Inflammatory macrophage treated with lipopolysaccharide for 1 hour (primary cell): Measurements from ENCODE around the gene DCLK2.

Experiments
- DNase-seq, 2 donors: peaks; one replicate each; pipeline ENCODE4 v3.0.0-alpha.2; 2020 to 2022

DCLK2 gene

DNA sequence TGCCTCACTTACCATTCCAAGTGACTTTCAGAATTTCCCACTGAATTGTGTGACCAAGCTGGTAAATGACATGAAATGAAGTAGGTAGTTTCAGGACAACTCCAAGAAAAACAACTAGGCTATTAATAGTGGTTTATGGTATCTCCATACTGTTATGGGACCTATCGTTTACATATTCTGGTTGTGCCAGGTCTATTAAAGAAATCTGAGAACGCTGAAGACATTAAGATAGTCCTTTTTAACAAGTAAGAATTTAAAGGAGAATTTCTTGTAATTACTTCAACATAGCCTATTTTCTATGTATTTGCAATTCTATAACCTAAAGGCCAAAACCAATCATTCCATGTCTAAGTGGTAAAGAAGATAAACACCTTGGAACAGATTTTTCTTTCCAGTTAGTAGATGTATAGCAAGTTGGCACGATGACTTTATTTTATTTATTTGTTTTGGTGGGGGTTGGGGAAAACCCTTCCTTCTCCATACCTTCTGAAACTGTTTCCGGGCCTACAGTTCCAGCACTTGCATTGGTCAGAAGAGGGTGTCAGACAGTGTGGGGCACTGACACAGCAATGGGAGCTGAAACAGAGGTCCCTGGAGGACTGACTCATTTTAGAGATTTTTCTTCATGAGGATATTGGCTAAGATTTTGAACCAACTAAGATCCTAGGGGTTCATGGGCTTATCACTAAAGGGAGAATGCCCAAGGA is 7.6 kb upstream of the DCLK2 start:
- no peak for DNase-seq

GRCh38 chr4:150072471-150072870 is 5.8 kb upstream of the DCLK2 start:
- no peak for DNase-seq

- DNase-seq, result peak; percentile 45 to 58
Measured at GRCh38 chr4:150072906-150073714, 5.1 kb upstream of the DCLK2 start.

GRCh38 chr4:150074064-150074463 is 4.2 kb upstream of the DCLK2 start:
- DNase-seq, result no peak

DNA sequence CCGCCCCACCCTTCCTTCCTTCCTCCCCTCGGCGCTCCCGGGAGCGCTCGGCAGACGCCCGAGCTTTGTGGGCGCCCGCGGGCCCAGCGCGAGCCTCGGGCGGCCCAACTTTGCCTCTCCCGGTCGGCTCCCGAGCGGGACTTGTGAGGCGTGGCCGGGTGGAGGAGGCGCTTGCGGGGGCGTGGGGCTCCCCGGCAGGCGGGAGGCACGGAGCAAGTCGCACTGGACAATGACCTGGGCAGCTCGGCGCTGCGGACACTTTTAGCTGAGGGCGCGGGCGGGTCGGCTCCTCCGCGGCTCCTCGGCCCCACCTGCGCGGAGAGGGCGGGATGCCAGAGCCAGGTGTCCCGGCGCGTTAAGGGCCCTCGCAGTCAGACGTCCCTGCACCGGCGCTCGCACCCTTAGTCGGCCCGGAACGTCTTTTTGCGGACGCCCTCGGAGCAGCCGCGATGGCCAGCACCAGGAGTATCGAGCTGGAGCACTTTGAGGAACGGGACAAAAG is 385 bp downstream of the DCLK2 start:
- no peak for DNase-seq

GRCh38 chr4:150079081-150079581 is 886 bp downstream of the DCLK2 start:
- peak; percentile 27 to 31 for DNase-seq

DNA sequence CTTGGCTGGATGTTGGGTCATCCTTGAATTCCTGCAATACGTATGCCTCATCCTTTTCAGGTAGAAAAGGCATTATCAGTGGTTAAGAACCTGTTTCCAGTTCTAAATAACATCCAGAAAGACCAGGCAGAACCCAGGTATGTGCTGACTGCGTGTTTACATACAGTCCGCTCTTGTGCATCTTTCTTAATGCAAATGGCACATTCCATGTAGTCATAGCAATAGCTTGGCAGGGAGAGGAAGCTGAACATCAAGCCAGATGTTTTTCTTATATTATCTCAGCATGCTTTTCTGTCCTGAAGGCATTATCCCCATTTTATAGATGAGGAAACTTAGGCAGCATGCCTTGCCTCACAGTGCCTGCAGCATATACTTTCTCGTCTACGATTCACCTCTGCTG is 2.1 kb downstream of the DCLK2 start:
- DNase-seq, result no peak

- DNase-seq, result no peak
Measured at GRCh38 chr4:150080875-150081274, 2.6 kb downstream of the DCLK2 start.

- DNase-seq, result no peak
Measured at GRCh38 chr4:150082241-150082640, 4.0 kb downstream of the DCLK2 start.

- no peak for DNase-seq
Measured at GRCh38 chr4:150087006-150087405, 8.8 kb downstream of the DCLK2 start.

DNA sequence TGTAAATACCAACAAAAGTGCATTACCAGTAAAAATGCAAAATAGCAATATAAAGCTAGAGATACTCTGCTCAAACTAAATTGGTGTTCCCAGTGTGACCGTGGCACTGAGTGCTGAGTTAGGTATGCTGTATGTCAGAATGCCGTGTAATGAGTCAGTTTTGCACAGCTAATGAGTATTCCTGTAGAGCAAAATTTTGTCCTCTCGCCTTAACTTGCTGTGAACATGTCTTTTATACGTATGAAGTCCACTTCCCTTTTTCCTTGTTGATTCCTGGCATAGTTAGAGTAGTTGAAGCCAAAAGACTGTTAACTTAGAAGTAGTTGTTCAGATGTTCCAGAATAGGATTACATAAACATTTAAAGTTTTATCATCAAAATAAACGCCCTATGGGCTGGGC is 11.5 kb downstream of the DCLK2 start:
- DNase-seq, result no peak

- no peak for DNase-seq
Measured at GRCh38 chr4:150090836-150091235, 12.6 kb downstream of the DCLK2 start.

DNA sequence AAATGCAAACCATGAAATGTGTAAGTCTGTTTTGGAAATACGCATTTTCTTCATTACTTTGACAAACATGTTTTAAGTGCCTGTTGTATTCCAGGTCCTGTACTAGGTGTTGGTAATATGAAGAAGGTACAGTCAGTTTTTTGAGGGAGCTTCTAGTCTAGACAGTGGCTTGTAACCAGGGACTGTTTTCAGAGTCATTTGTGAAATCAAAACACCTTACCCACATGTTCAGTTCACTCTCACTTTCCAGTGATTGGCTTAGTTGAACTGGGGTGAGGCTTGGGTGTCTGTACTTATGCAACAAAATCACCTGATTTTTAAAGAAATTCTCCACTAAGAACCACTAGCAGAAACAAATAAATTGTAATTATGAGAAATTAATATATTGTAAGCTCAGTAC is 16.4 kb downstream of the DCLK2 start:
- no peak for DNase-seq

DNA sequence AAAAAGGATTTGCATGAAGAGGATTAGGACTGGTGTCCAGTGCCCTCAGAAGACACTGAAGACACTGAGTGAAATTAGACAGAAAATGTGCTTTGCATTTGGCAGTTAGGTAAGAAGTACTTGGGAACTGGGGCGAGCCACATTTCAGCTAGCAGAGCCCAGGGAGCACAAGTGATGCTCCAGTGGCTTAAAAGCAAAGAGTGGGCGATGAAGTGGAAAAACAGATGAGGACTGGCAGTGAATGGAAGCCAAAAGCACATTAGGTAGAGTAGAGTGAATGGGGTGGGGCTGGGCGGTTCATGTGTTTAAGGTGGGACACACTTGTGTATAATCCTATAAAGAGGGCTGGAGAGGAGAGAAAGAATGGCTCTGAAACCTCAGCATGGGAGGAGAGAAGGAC is 18.4 kb downstream of the DCLK2 start:
- no peak for DNase-seq

DNA sequence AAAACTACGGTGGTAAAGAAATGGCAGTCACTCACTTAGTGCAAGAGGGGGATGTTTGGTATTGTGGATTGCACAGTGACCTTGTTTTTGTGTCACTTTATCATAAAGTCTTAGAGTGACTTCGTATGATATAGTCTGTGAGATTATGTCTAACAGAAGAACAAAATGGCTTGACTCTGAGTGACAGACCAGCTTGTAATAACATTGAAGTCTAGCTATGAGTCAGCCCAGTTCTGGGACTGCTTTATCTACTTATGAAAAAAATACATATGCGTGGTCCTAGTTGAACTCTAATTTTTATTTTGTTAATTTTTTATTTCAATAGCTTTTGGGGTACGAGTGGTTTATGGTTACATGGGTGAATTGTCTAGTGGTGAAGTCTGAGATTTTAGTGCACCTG is 20.0 kb downstream of the DCLK2 start:
- no peak for DNase-seq

GRCh38 chr4:150104404-150105027 is 26.3 kb downstream of the DCLK2 start:
- no peak for DNase-seq

DNA sequence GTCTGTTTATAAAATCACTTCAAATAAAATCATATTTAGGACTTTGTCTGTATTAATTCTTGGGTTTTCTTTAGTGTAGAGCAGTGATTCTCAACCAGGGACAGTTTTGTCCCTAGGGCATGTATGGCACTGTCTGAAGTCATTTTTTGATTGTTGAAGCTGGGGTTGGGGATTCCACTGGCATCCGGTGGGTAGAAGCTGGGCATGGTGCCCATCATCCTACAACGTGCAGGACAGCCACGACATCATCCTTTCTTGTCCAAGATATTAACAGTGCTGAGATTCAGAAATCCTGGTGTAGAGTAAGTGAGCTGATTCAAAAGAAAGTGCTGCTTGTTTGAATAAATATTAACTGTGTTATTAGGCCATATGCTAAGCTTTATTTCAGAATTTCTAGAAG is 28.6 kb downstream of the DCLK2 start:
- DNase-seq, result no peak

DNA sequence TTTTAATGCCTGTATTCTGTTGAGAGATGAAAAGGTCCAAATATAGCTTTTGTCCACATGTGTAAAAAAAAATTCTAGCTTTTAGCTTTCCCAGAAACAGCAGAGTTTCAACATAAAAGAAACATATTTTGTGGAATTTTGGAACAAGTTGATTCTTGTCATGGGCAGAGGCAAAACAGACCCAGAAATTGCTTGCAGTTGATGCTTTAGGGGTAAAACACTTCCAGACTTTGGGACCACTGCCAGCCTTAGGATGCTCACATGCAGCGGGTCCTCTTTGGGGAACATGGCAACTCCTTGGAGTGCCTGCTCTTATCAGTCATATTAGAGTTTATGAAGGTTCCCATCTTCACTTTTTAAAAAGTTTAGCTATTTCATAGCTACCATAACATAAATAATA is 30.4 kb downstream of the DCLK2 start:
- DNase-seq, result no peak

GRCh38 chr4:150114641-150115040 is 36.4 kb downstream of the DCLK2 start:
- DNase-seq, result no peak

DNA sequence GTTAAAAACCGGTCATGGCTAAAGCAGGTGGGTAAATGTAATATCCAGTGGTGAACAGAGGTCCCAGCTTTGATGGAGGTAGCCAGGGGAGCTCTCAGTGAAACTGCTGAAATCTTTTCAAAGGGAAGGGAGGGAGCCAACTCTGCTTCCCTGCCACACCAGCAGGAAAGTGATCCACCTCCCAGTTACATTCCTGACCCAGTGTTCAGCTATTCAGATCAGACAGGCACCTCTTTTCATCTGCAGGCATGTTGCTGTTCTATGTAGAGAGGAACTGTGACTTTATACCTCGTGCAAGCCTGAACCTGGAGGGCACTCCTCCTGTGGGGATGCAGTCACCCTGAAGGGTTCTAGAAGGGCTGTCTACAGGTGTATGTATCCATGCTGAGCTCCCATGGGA is 37.6 kb downstream of the DCLK2 start:
- DNase-seq, result no peak

- no peak for DNase-seq
Measured at GRCh38 chr4:150116506-150116905, 38.3 kb downstream of the DCLK2 start.

GRCh38 chr4:150117094-150117493 is 38.8 kb downstream of the DCLK2 start:
- DNase-seq, result no peak

GRCh38 chr4:150117629-150118028 is 39.4 kb downstream of the DCLK2 start:
- DNase-seq, result no peak

- no peak for DNase-seq
Measured at GRCh38 chr4:150119492-150119891, 41.2 kb downstream of the DCLK2 start.
